ENCODE data around the gene ANKRD13A. TPM values are rescaled to one million over a fixed set of nuclear protein-coding genes. Genes with fewer than 3 reads are reported as not detected.
A peak's percentile ranks its signal among the peaks of the same experiment; 100 is the strongest.
"Not testable (repeated sequence)": the region's sequence is repeated elsewhere in the genome, so short reads cannot be mapped to it uniquely, and the experiment has no call there.

ANKRD13A gene
- total RNA-seq, 1 donor from 2014 or later, result 20.0 TPM

GRCh38 chr12:110077800-110078199 lies 78.6 kb downstream of the ANKRD13A start:
- H3K27ac ChIP-seq (replicated peaks), result no peak overlapping the region
- H3K4me1 ChIP-seq, result peaks cover 18% of the 10 kb centered on the region
- H3K4me3 ChIP-seq, result no peak overlapping the region
- no peak for DNase-seq
- intact Hi-C loops (cut with micrococcal nuclease), result no loop called here
- TF ChIP-seq CTCF (IDR thresholded peaks at IDR 0.05; ENCODE audit: borderline replicate concordance), result no peak
- H3K27me3 ChIP-seq (ENCODE audit: low read depth), result no peaks in the 10 kb centered on the region
- H3K36me3 ChIP-seq, result no peaks in the 10 kb centered on the region
- no peaks in the 10 kb centered on the region for H3K9me3 ChIP-seq (replicated peaks)

- peaks cover 9% of the 10 kb centered on the region for H3K4me1 ChIP-seq
- peak overlapping the region; percentile 56 for H3K27ac ChIP-seq (replicated peaks)
- H3K9me3 ChIP-seq (replicated peaks), result no peaks in the 10 kb centered on the region
- H3K27me3 ChIP-seq (ENCODE audit: low read depth), result no peaks in the 10 kb centered on the region
- intact Hi-C loops (cut with micrococcal nuclease), result no loop called here
- peak; percentile 40 for DNase-seq
- no peaks in the 10 kb centered on the region for H3K36me3 ChIP-seq
- peak overlapping the region; percentile 31 for H3K4me3 ChIP-seq
- no peak for TF ChIP-seq CTCF (IDR thresholded peaks at IDR 0.05; ENCODE audit: borderline replicate concordance)
Observed at GRCh38 chr12:110079477-110080400, 80.5 kb downstream of the ANKRD13A start.

GRCh38 chr12:110080410-110080809 lies 81.2 kb downstream of the ANKRD13A start:
- intact Hi-C loops (cut with micrococcal nuclease), result no loop called here
- Histone ChIP-seq H3K36me3 (no peaks in the 10 kb centered on the region), H3K4me3 (no peak overlapping the region), H3K4me1 (peaks cover 9% of the 10 kb centered on the region), H3K27me3 (ENCODE audit: low read depth) (no peaks in the 10 kb centered on the region), H3K9me3 (replicated peaks) (no peaks in the 10 kb centered on the region), H3K27ac (replicated peaks) (no peak overlapping the region)
- TF ChIP-seq CTCF (IDR thresholded peaks at IDR 0.05; ENCODE audit: borderline replicate concordance), result no peak
- no peak for DNase-seq

DNA sequence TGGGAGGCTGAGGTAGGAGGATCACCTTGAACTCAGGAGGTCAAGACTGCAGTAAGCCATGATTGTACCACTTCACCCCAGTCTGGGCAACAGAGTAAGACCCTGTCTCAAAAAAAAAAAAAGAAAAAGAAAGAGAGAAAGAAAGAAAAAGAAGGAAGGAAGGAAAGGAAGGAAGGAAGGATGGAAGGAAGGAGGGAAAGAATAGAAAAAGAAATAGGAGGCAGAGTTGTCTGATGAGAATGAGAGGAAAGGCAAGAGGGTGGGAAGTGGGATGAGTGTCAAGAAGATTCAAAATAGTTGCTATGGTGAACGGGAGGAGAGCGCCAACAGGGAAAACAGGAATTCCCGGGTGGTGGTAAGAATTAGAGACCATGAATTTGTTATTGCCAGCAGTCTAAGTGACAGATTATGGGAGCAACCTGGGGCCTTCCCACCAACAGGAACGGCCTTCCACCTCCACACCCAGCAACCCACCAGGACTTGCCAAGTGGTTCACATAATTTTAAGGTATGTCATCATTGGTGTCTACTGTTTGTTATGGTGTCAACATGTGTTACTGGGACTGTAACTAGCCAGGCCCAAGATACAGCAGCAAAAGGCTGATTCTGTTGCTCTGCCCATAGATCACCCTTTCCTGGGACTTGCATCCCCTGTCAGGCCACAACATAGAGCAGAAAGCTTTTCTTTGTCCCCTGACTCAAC lies 85.2 kb downstream of the ANKRD13A start:
- DNase-seq, result no peak
- TF ChIP-seq CTCF (IDR thresholded peaks at IDR 0.05; ENCODE audit: borderline replicate concordance), result no peak
- intact Hi-C loops (cut with micrococcal nuclease), result no loop called here
- Histone ChIP-seq H3K4me1 (peaks cover 5% of the 10 kb centered on the region), H3K4me3 (no peak overlapping the region), H3K27ac (replicated peaks) (no peak overlapping the region), H3K9me3 (replicated peaks) (no peaks in the 10 kb centered on the region), H3K36me3 (no peaks in the 10 kb centered on the region), H3K27me3 (ENCODE audit: low read depth) (no peaks in the 10 kb centered on the region)

DNA sequence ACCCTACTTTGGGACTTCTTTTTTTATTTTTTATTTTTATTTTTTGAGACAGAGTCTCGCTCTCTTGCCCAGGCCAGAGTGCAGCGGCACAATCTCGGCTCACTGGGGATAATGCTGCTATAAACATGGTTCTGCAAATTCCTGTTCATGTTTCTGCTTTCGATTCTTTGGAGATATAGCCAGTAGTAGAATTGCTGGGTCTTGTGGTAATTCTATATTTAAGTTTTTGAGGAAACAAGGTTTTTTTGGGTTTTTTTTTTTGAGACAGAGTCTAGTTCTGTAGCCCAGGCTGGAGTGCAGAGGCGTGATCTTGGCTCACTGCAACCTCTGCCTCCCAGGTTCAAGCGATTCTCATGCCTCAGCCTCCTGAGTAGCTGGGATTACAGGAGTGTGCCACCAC lies 89.0 kb downstream of the ANKRD13A start:
- H3K9me3 ChIP-seq (replicated peaks); intact Hi-C loops (cut with micrococcal nuclease); H3K27me3 ChIP-seq (ENCODE audit: low read depth); DNase-seq; H3K4me1 ChIP-seq; H3K36me3 ChIP-seq; H3K4me3 ChIP-seq: not testable (repeated sequence)
- peak overlapping the region; percentile 42 for H3K27ac ChIP-seq (replicated peaks)

DNA sequence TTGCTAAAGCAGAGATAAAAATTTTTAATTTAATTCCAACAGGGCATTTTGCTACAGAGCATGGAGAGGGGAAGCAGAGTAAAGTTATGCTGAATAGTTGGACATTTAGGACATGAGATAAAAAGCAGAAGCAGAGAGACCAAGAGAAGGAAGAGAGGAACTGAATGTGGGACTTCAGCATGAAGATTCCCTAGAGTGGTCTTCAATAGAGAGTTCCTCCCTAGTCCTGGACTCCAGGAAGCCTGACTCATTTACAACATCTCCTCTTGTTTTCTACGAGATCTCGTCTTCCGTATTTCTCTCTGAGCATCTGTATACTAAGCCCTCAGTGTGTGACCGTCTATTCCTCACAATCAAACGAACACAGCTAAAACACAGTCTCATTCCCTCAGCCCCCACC lies 89.7 kb downstream of the ANKRD13A start:
- no peak for TF ChIP-seq CTCF (IDR thresholded peaks at IDR 0.05; ENCODE audit: borderline replicate concordance)
- Histone ChIP-seq H3K27ac (replicated peaks) (peak overlapping the region; percentile 42), H3K4me3 (no peak overlapping the region), H3K4me1 (no peaks in the 10 kb centered on the region), H3K36me3 (no peaks in the 10 kb centered on the region), H3K9me3 (replicated peaks) (no peaks in the 10 kb centered on the region), H3K27me3 (ENCODE audit: low read depth) (no peaks in the 10 kb centered on the region)
- DNase-seq, result no peak
- intact Hi-C loops (cut with micrococcal nuclease), result no loop called here

Data from left ventricle myocardium inferior (tissue), 1 donor.